Measurements from ENCODE around the gene ZNF783. TPM values are rescaled to one million over a fixed set of nuclear protein-coding genes. Genes with fewer than 3 reads are reported as not detected.

ZNF783 gene
- total RNA-seq, 1 experiment from 2014 or later: 3.7 TPM

DNA sequence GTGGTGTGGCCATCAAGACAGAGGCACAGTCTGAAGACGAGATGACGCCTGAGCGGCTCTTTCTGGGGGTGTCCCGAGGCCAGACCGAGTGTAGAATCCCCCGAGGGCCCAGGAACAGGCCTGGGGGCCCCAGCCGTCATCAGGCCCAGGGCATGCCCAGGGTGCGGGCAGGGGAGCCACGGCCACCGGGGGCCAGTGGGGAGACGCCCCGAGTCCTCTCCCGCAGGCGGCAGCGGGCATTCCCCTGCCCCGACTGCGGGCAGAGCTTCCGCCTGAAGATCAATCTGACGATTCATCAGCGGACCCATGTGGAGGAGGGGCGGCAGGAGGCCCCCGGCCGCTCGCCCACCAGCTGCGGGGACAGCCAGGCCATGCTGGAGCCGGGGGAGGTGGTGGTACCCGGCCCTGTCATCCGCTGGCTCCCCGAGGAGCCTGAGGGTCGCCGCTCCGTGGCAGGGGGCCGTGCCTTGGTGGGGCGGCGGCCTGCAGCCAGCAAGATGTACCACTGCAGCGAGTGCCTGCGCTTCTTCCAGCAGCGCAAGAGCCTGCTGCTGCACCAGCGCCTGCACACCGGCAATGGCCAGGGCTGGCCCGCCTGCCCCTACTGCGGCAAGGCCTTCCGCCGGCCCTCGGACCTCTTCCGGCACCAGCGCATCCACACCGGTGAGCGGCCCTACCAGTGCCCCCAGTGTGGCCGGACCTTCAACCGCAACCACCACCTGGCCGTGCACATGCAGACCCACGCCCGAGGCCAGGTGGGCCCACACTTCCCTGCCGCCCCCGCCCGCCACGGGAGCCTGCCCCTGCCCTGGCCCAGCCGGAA, 19.7 kb downstream of the ZNF783 start:
- DNase-seq (ENCODE audit: low spot score): no peak

DNA sequence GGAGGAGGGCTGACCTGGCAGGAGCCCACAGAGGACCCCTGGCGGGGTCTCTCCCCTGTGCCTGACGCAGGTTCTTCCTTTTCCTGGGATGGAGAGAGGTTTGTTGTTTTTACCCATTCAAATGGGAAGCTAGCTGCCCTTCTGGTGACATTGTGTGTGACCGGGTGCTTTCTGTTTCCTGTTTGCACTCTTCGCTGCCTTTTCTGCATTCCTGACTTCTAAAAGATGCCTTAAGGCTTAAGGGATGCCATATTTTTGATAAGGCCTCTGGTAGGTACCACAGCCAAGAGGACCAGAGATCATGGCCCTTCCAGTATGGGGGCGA, 20.3 kb downstream of the ZNF783 start:
- no peak for DNase-seq (ENCODE audit: low spot score)

DNA sequence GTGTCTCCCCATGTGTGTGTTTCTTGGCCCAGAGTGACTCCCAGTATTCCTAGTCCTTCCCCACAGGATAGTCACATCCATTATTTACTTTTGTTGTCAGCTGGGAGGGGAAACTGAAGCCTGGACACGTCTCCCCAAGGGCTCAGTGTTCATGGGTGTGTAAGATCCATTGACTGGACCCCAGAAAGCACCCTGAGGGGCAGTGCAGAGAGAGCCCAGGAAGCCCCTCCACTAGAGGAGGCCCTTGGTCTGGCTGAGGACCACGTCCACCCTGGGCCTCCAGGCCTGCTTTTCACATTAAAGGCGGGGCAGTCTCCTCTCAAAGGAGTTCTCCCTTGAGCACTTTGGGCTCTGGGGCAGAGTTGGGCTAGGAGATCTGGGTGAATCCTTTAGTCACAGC, 21.3 kb downstream of the ZNF783 start:
- no peak for DNase-seq (ENCODE audit: low spot score)

DNA sequence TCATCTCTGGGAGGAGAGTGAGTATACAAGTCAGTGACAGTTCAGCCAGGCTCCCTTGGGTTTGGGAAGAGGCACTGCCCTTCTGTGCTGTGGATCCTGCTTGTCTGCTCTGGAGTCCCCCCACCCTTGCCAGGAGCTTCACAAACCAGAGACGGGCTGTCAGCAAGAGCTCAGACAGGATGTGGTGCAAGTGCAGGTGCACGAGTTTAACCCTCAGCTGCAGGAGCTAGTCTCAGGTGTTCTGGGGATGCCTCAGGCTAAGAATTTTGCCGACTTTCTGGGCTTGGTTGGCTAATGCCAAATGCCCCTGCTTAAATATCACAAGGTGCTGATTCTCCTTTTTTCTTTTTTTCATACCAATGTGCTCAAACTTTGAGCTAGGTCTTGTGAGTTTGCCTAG, 22.3 kb downstream of the ZNF783 start:
- DNase-seq (ENCODE audit: low spot score): no peak

DNA sequence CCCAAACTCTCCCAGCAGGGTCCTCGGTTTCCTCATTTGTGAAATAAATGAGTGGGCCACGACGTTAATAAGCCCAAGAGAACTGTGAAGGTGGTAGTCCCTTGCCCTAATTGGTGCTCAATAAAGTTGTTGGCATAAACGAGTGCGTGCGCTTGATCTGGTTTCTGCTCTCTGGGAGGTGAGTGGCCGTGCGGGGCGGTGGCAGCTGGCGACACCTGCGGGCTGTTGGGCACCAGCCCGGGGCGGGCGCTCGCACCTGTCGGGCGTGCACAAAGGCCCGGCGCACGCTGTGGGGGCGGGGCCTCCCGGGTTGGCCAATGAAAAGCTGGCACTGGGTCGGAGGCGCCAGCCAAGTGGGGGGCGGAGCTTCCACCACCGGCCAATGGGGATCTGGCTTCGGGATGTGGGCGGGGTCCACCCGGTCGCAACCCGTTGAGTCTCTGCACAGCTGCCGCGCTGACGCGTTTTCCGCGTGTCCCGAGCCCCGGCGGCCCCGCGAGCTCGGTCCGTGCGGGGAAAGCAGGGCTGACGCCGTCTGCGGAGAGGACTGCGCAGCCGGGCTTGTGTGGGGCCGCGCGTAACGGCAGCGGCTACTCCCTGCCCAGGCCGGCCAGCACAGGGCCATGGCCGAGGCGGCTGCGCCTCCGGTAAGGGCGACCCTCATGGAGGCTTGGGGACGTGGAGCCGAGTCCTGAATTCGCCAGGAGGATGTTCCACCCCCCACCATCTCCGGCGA, 23.0 kb downstream of the ZNF783 start:
- no peak for DNase-seq (ENCODE audit: low spot score)

DNA sequence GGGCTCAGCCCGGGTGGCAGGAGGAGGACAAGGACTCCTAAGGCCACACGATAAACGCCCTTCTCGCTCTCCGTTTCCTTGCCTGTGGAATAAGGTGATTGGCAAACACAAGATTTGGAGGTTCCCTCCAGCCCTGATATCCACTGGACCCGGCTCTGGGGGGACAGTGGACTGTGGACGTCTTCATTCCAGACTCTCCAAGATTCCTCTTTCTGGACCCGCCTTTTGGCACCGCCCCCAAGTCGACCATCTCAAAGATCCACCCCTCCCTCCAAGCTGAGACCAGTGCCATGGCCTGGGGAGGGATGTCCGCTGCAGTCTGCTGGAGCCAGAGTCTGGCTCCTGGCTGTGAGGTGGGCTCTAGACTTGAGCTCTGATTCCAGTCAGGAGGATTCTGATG, 23.6 kb downstream of the ZNF783 start:
- DNase-seq (ENCODE audit: low spot score): no peak

DNA sequence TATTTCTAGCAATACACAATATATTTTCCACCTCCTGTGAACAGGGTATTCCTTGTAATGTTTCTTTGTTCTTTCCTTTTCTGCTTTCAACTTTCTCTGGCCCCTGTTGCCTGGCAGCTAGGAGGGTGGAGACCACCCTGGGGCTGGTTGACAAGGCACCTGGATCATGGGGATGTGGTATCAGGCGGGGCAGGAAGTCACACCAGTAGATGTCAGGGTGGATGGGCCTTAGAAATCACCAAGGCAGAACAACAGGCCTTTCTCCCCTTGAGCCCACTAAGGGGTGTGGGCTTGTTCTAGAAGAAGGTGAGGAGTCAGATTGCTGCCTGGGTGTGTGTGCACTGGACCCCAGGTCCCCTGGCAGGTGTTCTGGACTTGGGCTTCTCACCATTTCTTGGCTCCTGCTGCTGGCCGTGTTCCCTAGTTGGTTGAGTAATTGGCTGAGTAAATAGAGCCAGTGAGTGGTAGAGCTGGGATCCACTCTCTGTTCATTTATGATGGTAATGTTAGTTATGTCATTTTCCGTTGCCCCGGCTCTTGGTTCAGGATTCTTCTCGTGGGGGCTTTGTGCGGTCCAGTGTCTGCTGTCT, 24.9 kb downstream of the ZNF783 start:
- DNase-seq (ENCODE audit: low spot score): no peak

DNA sequence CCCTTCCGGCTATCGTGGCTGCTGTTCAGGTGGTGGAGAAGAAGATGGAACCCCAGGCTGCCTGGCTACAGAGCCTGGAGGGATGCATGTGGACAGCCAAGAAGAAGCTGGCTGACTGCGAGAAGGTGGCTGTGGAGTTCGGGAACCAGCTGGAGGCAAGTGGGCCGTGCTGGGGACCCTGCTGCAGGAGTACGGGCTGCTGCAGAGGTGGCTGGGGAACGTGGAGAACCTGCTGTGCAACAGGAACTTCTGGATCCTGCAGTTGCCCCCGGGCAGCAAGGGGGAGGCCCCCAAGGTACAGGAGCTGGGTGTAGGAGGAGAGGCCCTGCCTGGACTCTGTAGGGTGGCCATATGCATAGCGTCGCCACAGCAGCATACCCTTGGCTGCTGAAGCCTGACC, 25.6 kb downstream of the ZNF783 start:
- DNase-seq (ENCODE audit: low spot score): no peak

DNA sequence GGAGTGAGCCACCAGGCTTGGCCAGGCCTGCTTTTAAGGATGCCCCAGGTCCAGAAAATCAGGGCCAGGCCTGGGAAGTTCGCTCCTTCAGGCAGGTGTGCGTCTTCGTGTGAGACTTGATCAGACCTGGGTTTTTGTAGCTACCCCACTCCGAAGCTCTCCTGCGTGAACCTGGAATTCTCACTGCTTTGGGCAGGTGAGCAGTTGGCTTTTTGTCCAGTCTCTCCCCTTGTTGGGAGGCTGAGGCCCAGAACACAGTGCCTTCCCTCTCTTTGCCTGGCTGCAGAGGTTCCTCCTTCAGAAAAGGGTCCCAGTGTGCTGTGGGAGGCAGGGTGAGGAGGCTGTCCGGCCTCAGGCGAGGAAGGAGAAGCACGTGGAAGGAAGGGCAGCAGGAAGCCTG, 27.3 kb downstream of the ZNF783 start:
- no peak for DNase-seq (ENCODE audit: low spot score)

DNA sequence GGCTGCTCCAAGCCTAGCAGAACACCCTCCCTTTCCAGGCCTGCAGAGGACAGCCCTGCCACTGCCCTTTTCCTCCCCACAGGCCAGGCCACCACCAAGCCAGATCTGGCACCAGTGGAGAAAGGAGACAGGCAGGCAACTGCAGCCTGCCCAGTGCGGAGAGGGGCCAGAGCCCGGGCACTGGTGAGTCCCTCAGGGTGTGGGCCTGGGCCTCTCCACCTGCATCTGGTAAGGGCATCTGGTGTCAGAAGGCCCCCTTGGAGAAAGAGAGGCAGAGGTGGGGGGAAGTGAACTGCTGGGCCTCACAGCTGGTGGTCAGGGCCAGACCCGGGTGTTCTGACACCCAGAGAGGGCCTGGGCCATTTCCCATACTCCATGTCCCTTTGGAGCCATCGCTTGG, 27.9 kb downstream of the ZNF783 start:
- no peak for DNase-seq (ENCODE audit: low spot score)

DNA sequence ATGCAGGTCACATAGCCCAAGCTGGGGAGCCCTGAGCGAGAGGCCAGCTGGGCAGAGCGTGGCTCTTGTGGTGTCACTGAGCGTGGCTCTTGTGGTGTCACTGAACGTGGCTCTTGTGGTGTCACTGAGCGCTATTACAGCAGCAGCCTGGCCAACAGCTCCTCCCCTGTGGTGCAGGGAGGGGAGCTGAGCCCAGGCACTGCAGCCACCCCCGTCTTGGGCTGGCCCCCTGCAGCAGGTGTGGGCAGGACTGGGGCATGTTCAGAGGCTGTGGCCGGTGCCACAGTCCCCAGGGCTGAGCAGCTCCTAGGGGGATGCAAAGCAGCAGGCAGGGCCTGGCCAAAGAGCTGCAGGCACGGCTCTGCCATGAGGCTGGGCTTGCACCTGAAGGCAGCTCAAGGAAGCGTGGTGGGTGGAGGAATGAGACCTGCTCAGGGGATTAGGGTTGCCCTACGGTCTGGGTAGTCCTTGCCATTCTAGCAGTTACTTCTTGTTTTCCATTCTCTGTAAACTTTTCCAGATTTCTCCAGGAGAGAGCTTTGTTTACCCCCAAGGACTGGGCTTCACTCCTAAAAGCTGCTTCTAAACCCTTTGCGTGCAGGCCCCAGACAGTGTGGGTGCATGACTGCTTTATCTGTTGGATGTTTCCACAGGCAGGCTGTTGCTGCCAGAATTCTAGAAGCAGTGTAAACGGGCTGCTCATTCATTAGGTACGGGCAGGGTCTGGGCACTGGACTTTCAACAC, 29.2 kb downstream of the ZNF783 start:
- DNase-seq (ENCODE audit: low spot score): no peak

DNA sequence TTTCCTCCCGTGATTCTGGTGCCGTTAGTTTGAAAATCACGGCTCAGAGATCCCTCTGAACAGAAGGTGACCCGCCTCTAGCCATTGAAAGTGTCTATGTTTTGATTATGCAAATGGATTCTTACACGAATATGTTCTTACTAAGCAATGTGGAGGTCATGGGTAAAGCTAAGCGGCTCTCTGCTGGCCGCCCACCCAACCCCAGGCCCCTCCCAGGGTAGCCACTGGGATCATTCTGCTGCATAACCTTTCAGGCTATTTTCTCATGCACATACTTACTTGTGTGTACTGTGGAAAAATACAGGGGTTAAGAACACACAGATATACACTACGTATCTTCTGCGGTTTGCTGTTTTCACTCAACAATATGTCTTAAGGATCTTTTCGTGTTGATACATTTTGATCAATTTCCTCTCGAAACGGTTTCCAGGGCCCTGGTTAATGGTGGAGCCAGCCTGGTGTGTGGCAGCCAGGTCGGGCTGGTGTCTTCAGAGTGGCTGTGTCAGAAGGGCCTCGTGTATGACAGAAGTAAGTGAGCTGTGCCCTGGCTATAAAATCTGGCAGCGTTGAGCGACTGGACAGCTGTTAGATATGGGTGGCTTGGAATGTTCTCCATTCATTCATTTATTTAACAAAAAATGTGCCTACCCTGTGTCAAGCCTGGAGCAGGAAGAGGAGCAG, 29.9 kb downstream of the ZNF783 start:
- DNase-seq (ENCODE audit: low spot score): no peak

DNA sequence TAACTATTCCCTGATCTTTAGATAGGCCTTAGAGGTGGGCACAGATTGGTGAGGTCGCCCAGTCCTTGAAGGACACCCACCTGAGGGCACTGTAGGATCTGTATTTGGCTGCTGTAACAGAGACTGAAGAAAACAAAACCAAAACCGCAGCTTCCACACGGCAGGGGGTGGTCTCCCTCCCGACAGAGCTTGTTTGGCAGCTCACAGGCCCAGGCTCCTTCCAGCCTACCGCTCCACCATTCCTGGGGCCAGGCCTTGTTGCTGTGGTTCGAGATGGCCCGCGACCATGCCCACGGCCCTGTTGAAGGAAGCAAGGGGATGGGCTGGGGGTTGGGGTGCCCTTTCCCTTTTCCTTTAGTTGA, 30.4 kb downstream of the ZNF783 start:
- DNase-seq (ENCODE audit: low spot score): no peak

DNA sequence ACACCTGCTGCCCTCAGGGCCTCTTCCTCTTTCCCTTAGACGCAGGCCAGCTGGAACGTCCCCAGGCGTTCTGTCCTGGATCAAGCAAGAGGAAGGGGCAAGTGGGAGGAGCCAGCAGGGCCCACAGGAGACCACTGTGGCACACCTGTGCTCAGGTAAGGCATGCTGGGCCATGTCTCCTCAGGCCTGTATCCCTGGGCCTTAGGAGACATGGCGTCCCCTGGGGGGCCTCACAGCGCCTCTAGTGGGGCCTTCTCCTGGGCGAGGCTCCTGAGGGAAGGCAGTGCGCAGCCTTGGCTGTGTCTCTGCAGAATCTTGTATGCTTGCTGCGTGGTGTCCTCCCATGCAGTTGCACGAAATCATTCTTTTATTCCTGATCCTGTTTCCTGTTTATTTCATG, 31.3 kb downstream of the ZNF783 start:
- DNase-seq (ENCODE audit: low spot score): no peak

DNA sequence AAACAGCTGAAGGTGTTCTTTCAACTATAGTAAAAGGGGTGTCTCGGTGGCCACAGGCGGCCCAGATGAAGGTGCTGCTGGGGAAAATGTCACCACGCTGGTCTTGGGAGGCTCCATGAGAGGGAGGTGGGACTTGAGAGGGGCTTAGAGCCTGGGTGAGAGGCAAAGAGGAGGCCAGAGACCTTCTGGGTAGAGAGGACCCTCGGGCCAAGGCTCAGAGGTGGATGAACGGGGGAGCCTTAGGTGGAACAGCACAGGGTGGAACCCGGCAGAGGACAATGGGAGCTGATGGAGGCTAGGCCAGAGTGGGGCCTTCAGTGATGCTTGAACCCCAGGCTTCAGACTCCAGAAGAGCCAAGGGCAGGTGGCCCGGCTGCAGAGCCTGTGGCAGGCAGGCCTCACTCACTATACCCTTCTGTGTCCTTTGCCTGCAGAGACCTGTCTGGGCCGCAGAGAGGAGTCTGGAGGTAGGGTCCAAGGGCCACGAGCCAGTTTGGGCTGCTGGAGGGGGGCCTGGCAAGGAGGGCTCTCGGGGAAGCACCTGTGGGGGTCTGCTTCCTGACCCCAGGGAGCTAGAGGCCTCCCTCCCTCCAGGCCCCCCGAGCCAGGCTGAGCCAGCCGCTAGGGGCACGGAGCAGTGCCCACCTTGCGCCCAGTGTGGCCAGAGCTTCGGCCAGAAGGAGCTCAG, 32.1 kb downstream of the ZNF783 start:
- no peak for DNase-seq (ENCODE audit: low spot score)

DNA sequence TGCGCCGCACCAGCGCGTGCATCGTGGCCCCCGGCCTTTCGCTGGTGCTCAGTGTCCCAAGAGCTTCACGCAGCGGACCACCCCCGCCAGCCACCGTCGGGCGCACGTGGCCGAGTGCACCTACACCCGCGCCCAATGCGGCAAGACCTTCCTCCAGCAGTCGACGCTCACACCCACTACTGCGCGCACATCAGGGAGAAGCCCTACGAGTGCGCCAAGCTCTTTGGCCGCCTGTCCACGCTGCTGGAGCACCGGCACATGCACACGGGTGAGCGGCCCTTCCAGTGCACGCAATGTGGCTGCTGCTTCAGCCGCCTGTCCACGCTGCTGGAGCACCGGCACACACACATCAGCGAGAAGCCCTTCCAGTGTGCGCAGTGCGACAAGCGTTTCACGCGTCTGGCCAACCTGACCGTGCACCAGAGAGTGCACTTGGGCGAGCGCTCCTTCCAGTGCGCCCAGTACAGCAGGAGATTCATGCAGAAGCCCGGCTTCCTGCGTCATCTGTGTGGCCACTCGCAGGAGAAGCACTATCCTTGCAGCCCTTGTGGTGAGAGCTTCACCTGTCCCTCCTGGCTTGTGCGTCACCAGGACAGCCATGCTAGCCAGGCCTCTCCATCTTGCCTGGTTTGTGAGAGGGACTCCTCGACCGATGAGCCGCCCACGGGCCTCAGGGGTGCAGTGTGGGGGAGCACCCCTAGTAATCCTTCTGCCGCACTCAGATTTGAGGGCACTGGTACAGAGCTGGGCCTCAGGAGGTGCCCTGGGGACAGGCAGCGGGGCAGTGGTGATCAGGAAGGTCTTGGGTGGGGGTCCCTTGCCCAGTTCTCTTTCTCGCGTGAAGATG, 32.9 kb downstream of the ZNF783 start:
- no peak for DNase-seq (ENCODE audit: low spot score)

DNA sequence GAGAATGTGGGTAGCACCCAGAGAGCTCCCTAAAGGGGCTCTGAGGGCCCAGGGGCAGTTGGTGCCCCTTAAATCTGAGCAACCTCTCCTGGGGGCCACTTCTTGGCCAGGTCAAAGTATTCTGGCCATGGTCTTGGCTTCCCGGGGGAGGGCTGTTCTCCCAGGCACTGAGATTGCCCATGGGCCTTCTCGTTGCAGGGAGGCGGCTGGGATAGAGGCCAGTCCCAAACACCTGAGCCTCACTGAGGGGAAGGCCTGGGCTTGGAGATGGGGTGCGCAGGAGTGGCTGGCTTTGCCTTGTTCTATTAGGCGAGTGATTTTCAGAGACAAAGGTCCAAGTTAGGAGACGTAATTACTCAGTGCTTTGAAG, 33.5 kb downstream of the ZNF783 start:
- DNase-seq (ENCODE audit: low spot score): no peak

DNA sequence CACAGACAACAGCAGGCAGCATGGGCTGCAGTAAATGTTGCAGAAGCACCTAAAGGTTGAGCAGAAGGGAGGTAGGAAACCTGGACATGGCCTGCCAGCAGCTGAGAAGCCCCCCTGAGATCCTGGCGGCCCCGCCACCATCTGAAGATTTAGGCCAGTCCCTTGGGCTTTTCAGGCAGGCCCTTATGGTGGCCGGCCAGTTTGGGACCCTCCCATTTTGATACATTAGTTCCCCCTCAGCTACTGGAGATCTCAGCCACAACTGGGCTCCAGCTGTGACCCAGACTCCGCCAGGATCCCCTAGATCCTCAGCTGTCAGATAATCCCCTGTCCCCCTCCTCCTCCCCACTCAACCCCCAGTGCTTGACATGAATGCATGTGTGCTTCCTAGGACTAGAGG, 34.4 kb downstream of the ZNF783 start:
- DNase-seq (ENCODE audit: low spot score): no peak

DNA sequence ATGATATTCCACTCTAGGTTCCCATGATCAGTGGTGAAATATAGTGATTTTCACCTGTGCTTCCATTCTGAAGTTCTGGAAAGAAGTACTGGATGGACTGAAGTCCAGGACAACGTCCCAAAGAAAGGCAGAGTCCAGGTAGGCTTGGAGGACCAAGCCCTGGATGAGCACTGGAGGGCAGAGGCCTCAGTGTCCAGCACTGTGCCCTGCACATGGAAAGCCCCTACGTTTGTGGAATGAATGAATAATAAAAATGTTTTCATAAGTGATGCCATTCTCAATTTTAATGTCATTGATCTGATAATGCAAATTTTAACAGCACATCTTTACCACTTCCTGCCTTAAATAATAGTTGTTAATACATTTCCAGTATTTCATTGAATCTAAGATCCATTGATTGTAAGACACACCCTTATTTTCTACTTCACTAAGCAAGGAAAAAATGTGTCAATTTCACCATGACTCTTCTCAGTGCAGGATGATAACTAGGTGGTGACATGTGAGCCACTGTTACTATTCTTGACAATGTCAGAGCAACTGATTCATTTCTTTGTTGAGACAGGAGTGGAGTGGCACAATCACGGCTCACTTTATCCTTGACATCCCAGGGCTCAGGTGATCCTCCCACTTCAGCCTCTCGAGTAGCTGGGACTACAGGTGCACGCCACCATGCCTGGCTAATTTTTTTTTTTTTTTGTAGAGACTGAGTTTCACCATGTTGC, 35.2 kb downstream of the ZNF783 start:
- no peak for DNase-seq (ENCODE audit: low spot score)

Data from A172 (cell line).